ENCODE measurements around the gene INHA.

Gene INHA, protein sequence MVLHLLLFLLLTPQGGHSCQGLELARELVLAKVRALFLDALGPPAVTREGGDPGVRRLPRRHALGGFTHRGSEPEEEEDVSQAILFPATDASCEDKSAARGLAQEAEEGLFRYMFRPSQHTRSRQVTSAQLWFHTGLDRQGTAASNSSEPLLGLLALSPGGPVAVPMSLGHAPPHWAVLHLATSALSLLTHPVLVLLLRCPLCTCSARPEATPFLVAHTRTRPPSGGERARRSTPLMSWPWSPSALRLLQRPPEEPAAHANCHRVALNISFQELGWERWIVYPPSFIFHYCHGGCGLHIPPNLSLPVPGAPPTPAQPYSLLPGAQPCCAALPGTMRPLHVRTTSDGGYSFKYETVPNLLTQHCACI

DNA sequence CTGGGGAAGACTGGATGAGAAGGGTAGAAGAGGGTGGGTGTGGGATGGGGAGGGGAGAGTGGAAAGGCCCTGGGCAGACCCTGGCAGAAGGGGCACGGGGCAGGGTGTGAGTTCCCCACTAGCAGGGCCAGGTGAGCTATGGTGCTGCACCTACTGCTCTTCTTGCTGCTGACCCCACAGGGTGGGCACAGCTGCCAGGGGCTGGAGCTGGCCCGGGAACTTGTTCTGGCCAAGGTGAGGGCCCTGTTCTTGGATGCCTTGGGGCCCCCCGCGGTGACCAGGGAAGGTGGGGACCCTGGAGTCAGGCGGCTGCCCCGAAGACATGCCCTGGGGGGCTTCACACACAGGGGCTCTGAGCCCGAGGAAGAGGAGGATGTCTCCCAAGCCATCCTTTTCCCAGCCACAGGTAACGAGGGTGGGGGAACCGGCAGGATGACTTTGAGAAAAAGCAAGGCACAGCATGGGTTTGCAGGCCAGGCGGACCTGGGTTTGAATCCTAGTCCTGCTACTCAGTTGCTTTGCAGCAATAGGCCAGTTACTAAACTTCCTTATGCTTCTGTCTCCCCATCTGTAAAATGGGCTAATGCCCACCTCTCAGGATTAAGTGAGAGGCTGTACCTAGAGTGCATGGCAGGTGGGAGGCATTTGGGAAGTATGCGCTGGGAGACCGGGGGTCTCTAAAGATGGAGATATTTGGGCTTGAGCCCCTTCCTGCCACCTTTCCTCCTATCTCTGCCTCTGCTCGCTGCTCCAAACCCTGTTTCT is at the start of gene INHA:
Gene INHA, plus strand, starts transcription at position 74 of the 765 bp plus-strand sequence. Its CDS starts 65 bp downstream, at position 139.
- no peak for DNase-seq

DNA sequence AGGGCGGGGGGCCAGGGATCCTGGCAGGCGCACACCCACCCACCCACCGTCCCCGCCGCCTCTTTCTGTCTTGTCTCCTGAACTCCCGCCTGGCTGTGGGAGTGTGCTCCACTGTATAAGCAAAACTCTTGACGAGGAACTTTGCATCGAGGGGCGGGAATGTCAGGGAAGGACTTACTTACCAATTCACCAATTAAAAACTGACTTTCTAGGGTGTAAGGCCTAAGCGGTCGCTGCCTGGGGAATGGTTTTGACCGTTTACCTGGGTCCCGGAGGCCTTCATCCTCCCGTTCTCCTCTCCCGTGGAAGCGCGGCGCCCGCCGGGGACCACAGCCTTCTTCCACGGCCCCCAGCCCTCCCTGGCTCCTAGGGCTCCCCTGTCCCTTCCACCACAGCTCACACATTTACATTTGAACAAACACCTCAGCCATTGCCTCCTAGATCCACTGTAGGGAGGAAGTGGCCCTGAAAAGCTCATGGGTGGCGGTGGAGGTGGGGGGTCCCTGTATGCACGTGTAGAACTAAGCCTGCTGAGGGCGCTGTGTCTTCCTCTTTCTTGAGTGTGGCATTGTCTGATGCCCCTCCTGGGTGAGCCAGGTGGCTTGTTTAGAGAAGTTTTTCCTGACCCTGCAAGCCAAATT is 49.0 kb upstream of the INHA start:
- DNase-seq = no peak

DNA sequence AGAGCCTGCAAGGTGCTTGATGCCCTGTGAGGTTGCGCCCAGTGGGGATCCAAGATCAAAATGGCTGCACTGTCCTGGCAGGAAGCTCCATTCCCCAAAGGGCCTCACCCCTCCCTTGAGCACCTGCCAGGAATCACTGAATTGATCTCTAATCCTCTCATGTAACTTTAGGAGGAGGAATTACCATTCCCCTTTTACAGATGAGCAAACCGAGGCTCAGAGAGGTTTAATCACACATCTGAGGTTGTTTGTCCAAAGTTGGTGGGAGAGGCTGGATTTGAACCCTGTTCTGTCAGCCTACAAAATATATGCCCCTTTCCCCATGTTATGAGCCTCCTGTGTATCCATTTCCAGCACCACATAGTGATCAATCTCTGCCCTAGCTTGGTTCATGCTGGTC is 47.3 kb upstream of the INHA start:
- no peak for DNase-seq

DNA sequence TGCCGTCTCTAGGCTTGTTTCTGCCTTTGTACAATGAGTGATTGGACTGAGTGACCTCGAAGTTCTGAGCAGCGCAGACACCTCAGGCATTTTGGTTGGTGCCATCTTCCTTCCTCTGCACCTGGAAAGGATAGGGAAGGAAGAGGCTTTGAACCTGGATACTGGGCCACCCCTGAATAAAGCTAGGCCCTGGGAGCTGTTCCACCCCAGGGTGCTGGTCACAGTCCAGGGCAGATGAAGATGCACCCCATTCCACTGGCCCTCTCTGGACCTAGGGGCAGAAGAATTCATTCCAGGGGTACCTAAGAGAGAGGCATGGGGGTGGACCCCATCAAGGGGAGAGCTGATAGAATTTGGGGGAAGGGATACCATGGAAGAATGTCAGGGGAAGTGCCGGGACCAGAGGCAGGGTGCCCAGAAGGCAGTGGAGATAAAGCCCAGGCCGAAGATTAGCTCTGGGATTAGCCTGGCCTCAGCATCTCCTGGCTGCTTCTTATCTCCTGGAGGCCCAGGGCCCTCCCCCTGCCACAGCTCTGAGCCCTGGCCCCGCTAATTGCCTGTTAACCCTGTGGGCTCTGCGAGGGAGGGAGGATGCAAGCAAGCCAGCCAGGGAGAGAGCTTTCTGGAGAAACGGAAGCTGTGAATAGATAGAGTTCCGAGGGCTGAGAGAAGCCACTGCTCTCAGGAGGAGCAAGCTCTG is 46.4 kb upstream of the INHA start:
- no peak for DNase-seq

DNA sequence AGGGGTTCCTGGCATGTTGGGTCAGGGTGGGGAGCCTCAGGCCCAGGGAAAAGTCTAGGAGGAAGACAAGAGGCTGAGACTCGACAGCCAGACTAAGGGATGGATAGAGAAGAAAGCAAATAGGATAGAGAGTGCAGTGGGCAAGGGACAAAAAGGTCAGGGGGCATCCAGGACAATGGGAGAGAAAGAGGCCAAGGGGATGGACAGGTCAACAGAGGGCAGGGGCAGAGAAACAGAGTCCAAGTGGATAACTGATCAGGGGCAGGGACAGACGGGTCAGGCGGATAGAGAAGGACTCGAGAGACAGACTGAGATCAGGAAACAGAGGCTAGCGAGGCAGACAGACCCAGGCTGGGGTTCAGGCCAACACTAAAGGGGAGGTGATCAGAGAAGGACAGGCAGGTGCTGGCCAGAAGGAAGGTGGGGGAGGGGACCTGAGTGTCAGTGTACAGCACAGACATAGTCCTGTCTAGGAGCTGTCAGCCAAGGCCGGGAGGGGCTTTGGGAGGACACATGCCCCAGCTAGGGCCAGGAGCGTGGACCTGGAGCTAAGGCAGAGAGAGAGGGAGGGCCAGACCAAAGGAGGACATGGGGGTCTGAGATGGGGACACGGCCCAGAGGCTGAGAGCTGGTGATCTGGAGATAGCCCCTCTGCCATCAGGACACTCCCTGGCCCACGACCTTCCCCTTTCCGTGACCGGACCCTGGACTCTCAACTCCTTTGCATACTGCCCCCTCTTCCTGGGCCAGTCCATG is 45.6 kb upstream of the INHA start:
- DNase-seq = no peak

DNA sequence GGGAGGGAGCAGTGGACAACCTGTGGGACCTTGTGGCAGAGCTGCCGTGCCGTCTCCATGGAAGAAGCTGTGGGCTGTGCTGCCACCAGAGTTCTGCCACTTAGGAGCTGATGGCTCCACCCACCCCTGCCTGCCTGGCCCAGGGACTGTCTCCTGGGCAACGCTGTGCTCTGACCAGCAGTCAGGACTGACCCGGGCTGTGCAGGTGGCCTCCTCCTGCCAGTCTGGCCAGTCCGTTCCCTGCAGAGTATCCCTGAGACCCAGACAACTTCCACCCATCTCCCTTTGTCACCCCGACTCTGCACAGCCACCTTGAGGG is 45.1 kb upstream of the INHA start:
- DNase-seq = no peak

DNA sequence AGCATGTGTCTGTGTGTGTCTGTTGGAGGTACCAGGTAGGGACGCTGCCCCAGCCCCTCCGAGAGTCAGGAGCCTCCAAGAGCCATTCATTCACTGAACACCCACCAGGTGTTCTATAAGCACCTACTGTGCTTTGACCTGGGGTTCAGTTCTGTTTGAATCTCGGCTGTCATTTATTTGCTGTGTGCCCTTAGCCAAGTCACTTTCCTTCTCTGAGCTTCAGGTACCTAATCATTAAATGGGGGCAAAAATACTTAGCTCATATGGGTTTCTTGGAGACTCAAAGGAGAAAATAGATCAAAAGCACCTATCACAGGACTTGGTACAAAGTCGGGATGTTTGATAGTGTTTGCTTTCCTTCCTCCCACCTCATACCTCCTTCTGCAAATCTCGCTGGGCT is 44.6 kb upstream of the INHA start:
- DNase-seq = no peak

DNA sequence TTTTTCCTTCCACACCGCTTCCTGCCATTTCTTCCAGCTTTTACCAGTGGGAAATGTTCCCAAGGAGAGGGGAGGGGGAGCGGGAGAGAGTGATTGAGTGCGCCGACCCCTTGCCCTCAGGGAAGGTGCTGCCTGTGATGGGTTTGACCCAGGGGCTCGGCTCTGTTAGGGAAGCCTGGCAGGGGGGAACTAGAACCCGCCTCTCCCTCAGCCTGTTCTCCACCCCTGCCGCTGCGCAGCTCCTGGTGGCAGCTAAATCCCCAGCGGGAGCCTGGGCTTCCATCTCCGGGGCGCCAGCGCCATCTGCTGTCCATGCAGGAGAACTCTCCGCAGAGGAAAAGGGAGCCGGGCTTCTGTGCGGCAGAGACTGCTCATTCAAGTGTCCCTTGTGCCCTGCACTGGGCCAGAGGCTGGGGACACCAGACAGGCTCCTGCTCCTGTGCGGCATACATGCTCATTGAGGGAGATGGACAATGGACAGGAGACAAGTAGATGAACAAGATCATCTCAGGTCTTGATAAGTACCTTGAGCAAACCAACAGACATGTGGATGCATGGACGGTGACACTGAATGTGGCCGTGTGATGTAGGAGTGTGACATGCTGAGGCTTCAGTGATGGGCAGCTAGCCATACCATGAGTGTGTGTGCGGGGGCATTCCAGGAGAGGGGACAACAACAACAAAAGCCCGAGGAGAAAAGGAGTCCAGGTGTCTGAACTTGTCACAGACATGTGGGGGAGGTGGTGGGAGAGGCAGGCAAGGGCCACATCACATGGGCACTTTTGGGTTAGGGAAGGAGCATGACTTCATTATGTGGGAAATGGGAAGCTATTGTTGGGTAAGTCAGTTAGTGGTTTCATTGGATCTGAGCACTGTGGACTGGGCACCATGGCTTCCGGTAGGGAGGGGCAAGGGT is 41.8 kb upstream of the INHA start:
- DNase-seq = peak; percentile 82 to 84

DNA sequence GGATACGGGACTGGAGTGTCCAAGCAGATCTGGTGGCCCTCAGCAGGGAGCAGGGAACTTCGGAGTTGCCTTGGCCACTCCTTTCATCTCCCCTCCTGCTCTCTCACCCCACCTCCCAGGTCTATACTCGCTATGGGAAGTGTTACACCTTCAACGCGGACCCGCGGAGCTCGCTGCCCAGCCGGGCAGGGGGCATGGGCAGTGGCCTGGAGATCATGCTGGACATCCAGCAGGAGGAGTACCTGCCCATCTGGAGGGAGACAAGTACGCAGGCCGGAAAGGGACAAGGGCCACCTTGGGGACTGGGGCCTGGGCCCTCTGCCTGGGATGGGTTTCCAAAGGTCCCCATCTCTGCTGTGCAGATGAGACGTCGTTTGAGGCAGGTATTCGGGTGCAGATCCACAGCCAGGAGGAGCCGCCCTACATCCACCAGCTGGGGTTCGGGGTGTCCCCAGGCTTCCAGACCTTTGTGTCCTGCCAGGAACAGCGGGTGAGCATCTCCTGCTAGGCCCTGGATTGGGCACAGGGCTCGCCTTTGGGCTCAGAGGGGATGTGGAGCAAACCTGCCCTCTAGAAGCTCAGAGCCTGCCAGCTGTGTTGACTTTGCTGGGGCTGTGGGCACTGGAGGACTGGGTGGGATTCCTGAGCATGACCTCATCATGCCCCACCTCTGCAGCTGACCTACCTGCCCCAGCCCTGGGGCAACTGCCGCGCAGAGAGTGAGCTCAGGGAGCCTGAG is 40.3 kb upstream of the INHA start:
- no peak for DNase-seq

DNA sequence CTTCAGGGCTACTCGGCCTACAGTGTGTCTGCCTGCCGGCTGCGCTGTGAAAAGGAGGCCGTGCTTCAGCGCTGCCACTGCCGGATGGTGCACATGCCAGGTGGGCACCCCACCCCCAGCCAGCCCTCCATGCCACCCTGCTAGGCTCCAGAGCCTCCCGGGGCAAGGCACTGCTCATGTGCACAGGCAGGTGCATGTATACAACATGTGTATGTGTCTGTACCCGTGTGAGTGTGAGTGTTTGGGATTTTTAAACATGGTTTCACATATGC is 39.8 kb upstream of the INHA start:
- no peak for DNase-seq

DNA sequence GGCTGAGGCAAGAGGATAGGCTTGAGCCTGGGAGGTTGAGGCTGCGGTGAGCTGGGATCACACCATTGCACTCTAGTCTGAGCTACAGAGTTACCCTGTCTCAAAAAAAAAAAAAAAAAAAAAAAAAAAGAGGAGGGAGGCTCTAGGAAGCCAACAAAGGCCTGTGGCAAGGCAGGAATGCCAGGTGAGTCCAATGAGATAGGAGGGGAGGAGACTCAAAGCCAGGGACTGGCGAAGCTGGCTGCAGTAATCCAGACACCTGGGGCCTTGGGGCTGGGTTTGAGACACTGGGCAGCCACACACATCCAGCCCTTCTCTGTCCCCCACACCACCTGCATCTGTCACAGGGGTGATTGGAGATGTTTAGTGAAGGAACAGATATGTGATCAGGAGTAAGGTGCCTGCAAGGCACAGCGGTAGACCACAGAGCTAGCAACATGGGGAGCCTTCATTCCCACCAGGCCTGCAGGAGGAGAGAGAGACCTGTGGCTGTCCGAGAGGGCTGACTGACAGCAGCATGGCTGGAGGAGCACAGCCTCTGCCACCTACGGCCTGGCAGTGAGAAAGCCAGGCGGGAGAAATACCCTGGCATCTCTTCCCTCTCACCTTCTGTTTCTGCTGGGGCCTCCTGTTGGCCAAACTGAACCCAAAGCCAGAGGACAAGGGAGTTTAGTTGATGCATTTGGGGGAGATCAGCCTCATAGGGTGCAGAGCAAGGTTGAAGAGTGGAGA is 38.0 kb upstream of the INHA start:
- no peak for DNase-seq

DNA sequence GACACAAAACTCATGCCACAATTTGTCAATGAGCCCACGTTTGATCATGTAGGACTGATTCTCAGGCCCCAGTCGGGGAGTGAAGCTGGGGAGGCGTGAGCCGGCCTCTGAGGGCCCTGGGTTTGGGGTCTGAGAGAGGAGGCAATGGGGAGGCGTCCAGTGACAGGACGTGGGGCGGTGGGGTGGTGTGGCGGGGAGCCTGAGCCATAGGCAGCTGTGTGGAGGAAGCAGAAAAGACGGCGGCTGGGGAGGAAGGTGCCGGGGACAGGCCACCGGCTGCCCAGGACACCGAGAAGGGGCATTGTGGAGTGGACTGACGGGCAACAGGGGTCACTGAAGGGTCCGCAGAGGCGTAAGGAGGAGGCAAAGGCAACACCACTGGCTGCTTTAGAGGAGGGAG is 35.7 kb upstream of the INHA start:
- no peak for DNase-seq

DNA sequence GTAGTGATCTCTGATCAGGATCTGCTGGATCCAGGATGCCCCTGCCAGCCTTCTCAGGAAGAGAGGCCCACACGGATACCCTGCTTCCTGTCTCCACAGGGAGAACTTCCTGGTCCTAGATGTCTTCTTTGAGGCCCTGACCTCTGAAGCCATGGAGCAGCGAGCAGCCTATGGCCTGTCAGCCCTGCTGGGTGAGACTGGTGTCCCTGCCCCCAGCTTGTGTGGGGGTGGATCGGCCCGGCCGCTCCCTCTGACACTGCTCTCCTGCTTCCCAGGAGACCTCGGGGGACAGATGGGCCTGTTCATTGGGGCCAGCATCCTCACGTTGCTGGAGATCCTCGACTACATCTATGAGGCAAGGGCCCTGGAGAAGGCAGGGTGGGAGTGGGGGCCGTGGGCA is 35.1 kb upstream of the INHA start:
- no peak for DNase-seq

DNA sequence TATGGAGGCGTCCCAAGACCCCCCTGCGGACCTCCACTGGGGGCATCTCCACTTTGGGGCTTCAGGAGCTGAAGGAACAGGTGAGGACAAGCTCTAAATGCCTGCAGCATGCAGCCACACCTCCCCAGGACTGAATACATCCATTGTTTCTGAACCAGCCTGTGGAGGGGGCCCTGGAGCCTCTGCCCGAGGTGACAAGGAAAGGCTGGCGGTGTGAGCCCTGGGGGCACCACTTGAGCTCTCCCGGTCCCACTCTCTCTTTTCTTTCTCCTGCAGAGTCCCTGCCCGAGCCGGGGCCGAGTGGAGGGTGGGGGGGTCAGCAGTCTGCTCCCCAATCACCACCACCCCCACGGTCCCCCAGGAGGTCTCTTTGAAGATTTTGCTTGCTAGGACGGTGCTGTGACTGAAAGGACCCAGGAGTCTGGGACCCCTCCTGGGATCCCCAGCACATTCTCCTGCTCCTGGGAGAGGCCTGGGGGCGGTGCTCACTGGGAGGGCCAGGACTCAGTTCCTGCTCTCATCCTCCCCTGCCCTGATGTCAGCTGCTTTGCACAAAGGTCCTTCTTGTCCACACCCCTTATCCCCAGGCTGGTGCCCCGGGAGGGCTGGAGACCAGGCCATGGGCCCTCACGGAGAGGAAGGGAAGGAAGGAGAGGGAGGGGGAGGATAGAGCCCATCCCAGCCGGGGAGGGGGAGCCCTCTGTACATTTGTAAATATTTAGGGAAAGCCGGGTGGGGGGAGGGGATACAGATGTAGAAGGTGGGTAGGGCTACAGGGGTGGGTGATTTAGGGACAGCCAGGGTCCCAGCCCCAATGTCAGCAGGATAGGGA is 34.2 kb upstream of the INHA start:
- no peak for DNase-seq

DNA sequence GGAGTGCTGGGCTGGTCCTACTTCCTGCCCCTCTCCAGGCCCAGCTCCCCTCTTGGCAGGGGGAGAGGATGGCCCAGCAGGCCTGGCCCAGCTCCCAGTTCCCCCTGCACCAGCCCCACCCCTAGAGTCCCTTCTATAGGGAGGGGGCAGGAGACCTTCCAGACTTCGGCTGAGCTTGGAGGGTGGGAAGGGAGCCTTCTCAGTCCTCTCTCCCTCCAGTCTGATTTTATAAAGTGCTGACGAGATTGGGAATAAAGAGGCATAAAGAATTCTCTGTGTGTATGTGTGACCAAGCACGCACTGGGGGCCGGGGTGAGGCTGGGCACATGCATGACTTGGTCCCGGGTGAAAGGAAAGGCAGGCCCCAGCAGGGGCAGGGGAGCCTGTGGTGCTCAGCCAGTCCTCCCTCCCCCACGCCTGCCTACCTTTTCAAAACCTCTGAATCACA is 33.6 kb upstream of the INHA start:
- DNase-seq = no peak

DNA sequence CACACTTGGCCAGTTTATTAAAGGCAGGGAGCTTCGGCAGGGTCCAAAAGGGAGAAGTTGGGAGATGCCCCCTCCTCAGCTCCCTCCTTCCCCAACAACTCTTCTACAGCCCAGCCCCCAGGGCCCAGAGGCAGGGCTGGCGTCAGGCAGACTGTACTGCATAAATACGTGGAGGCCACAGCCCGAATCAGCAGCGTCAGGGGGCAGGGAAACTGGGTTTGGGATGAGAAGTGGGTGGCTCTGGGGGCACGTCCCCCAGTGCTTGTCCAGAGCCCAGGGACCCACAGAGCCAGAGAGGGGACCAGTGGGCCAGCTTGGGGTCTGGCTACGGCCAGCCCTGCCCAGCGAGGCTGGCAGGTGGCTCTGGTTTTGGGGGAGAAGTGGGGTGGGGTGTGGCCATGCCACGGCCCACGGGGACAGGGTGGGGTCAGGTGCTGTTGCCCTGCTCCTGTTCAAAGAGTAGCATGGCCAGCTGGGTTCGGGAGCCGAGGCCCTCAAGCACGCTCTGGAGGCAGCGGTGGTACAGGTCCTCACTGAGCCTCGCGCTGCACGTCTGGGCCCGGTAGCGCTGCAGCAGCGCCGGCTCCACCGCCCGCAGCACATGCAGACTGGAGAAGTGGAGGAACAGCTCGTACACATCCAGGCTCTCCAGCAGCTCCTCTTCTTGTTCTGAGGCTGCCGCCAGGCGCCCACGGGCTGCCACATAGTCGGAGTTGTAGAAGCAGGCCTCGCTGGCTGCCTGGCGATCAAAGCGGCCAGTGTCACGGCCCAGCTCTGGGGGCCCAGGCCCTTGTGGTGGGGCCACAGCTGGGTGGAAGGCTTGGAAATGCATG is 32.9 kb upstream of the INHA start:
- DNase-seq = no peak

DNA sequence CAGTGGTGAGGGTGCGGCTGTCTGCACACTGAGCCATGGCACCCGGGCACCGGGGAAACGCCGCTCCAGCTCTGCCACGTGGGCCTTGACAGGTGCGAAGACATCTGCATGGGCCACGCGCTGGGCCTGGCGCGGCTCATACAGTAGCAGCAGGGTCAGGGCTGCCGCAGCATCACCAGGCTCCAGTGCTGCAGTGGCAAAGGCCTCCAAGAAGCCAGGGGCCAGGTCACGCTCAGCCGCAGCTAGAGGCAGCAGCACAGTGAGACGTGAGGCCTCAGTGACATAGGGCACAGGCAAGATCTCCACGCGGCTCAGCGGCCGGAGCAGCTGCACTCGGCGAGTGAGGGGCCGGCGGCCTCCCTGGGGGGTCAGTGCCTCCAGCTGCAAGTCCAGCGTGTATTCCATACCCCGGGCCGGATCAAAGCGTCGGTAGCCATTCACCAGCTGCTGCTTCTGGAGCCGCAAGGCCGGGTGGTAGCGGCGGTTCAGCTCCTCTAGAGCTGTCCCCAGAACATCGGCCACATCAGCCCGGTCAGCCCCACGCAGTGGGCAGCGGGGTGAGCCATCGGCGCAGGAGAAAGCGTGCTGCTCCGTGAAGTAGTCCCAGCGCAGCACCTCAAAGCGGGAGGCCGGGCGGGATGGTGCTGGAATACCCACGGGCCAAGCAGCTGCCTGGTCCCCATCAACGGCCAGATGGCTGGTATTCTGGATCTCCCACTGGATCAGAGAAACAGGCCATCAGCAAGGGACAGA is 32.0 kb upstream of the INHA start:
- no peak for DNase-seq

Measured in CD4-positive, alpha-beta T cell treated with Interleukin-4 for 1 hour (primary cell).